Adrenal gland (tissue), 5 donors: ENCODE measurements around the gene IGF2BP2.

Experiments used
- CTCF ChIP-seq, 6 experiments: fragments of 450-650 bp in 4 of 6; fragments of 200-600 bp in 2 of 6; sonication (generic) in 1 of 6; IDR thresholded peaks; 1 replicate in 5 of 6; 2 replicates in 1 of 6; pipeline versions ENCODE4 v1.5.1 to v1.8.0; 2016 to 2021; ENCODE audit warnings: antibody characterized with exemption in 6 of 6, mild to moderate bottlenecking in 2 of 6, moderate library complexity in 1 of 6
- POLR2A ChIP-seq, 2 donors: fragments of 450-650 bp; IDR thresholded peaks; one replicate each; pipeline ENCODE4 v1.6.1; 2017; ENCODE audit warnings: antibody characterized with exemption in 2 of 2, mild to moderate bottlenecking in 2 of 2, moderate library complexity in 1 of 2
- donor health status: DM: no; HTN: no; CAD: no.

GRCh38 chr3:185807445-185808068 lies 17.3 kb downstream of the IGF2BP2 start:
- TF ChIP-seq CTCF (IDR thresholded peaks at IDR 0.05) = no peak
- TF ChIP-seq POLR2A (IDR thresholded peaks at IDR 0.05) = no peak
